Hepatocyte (in vitro differentiated cells): ENCODE results near the gene HYPK.

ENCODE experiments used
- CTCF ChIP-seq: fragments of 200-600 bp; sonication (generic); IDR thresholded peaks from 2 replicates; pipeline ENCODE4 v1.5.1; 2016; ENCODE audit warnings: antibody characterized with exemption, mild to moderate bottlenecking; ENCODE audit not compliant: poor library complexity
- EZH2 ChIP-seq: fragments of 200-600 bp; sonication (generic); IDR thresholded peaks from 2 replicates; pipeline ENCODE4 v1.6.1; 2016; ENCODE audit warnings: antibody characterized with exemption, mild to moderate bottlenecking, borderline replicate concordance

GRCh38 chr15:43776718-43777266, 23.6 kb upstream of the HYPK start, which contains the start of gene ELL3:
- TF ChIP-seq EZH2 (no peak), CTCF (no peak)
